ENCODE data around the gene FSTL4. TPM values are rescaled to one million over a fixed set of nuclear protein-coding genes. Genes with fewer than 3 reads are reported as not detected.
"Not testable (repeated sequence)": the region's sequence is repeated elsewhere in the genome, so short reads cannot be mapped to it uniquely, and the experiment has no call there.

Gene FSTL4
- total and polyA plus RNA-seq, 4 donors: 0.02 to 0.18 TPM; not detected in 2

DNA sequence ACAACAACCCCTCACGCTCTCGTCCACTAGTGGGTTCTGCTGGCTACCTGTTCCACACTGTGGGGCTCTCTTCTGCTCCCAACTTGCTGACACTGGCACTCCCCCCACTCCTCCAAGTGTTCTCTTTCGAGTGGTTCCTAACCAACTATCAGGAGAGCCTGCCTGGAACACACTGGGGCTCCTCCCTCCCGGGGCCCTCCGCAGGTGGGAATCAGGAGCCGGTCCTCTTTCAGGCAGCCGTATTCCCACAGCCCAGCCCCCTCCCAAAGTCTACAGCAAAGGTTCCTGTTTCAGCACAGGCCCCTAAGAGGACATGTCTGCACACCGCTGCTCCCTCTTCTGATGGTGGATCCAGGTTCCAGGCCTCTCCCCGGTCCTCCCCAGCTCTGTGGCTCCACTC lies 165.9 kb downstream of the FSTL4 start (continued):
- no peak for TF ChIP-seq GABPA (IDR thresholded peaks at IDR 0.05 in 1 of 2, conservative IDR thresholded peaks at IDR 0.05 in 1 of 2)
- TF ChIP-seq RAD21 (IDR thresholded peaks at IDR 0.05): no peak

DNA sequence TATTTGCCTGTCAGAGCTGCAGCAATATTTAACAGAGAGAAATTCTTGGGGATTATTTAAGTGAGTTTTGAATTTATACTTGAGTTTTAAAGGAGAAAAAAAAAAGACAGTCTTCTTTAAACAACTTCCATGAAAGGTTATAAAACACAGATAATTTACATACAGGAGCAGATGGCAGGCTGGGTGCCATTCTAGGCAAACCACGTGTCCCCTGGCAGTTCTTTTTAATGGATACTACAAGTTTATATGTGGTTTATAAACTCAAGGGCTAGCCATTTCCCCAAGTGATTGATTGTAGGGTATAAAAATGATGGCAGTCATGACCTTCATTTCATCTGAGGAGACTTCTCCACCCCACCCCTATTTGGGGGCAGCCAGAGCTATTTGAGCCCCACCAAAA lies 166.6 kb downstream of the FSTL4 start:
- WGBS: 58% methylated on average over 1 of the region's 1 CpG
- H3K27ac ChIP-seq (ENCODE audit: low read depth in 1 of 2, low read length in 2 of 2): no peak overlapping the region
- H3K27me3 ChIP-seq (ENCODE audit: control insufficient read depth in 4 of 4, insufficient read depth in 4 of 4, low read length in 3 of 4): no peaks in the 10 kb centered on the region
- no peak overlapping the region for H3K9ac ChIP-seq (ENCODE audit: low read depth in 1 of 2, low read length in 2 of 2)
- TF ChIP-seq SP1 (IDR thresholded peaks at IDR 0.05) (no peak), FOXA1 (IDR thresholded peaks at IDR 0.05) (no peak), GABPA (IDR thresholded peaks at IDR 0.05 in 1 of 2, conservative IDR thresholded peaks at IDR 0.05 in 1 of 2) (no peak), NR2F2 (IDR thresholded peaks at IDR 0.05) (no peak), TAF1 (conservative IDR thresholded peaks at IDR 0.05) (no peak), RAD21 (IDR thresholded peaks at IDR 0.05) (no peak), RXRA (IDR thresholded peaks at IDR 0.05) (no peak), YY1 (IDR thresholded peaks at IDR 0.05) (no peak), EGR1 (IDR thresholded peaks at IDR 0.05; ENCODE audit: low read depth in 2 of 2) (no peak), HNF4G (IDR thresholded peaks at IDR 0.05) (no peak), HNF4A (conservative IDR thresholded peaks at IDR 0.05) (no peak)
- TF ChIP-seq, protein P1, sequence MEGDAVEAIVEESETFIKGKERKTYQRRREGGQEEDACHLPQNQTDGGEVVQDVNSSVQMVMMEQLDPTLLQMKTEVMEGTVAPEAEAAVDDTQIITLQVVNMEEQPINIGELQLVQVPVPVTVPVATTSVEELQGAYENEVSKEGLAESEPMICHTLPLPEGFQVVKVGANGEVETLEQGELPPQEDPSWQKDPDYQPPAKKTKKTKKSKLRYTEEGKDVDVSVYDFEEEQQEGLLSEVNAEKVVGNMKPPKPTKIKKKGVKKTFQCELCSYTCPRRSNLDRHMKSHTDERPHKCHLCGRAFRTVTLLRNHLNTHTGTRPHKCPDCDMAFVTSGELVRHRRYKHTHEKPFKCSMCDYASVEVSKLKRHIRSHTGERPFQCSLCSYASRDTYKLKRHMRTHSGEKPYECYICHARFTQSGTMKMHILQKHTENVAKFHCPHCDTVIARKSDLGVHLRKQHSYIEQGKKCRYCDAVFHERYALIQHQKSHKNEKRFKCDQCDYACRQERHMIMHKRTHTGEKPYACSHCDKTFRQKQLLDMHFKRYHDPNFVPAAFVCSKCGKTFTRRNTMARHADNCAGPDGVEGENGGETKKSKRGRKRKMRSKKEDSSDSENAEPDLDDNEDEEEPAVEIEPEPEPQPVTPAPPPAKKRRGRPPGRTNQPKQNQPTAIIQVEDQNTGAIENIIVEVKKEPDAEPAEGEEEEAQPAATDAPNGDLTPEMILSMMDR (IDR thresholded peaks at IDR 0.05; ENCODE audit: low read depth, low read length, missing input control): no peak
- TF ChIP-seq, protein P2, sequence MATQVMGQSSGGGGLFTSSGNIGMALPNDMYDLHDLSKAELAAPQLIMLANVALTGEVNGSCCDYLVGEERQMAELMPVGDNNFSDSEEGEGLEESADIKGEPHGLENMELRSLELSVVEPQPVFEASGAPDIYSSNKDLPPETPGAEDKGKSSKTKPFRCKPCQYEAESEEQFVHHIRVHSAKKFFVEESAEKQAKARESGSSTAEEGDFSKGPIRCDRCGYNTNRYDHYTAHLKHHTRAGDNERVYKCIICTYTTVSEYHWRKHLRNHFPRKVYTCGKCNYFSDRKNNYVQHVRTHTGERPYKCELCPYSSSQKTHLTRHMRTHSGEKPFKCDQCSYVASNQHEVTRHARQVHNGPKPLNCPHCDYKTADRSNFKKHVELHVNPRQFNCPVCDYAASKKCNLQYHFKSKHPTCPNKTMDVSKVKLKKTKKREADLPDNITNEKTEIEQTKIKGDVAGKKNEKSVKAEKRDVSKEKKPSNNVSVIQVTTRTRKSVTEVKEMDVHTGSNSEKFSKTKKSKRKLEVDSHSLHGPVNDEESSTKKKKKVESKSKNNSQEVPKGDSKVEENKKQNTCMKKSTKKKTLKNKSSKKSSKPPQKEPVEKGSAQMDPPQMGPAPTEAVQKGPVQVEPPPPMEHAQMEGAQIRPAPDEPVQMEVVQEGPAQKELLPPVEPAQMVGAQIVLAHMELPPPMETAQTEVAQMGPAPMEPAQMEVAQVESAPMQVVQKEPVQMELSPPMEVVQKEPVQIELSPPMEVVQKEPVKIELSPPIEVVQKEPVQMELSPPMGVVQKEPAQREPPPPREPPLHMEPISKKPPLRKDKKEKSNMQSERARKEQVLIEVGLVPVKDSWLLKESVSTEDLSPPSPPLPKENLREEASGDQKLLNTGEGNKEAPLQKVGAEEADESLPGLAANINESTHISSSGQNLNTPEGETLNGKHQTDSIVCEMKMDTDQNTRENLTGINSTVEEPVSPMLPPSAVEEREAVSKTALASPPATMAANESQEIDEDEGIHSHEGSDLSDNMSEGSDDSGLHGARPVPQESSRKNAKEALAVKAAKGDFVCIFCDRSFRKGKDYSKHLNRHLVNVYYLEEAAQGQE (IDR thresholded peaks at IDR 0.05): no peak
- TF ChIP-seq, protein P3, sequence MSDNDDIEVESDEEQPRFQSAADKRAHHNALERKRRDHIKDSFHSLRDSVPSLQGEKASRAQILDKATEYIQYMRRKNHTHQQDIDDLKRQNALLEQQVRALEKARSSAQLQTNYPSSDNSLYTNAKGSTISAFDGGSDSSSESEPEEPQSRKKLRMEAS (IDR thresholded peaks at IDR 0.05): no peak
- TF ChIP-seq, protein P4, sequence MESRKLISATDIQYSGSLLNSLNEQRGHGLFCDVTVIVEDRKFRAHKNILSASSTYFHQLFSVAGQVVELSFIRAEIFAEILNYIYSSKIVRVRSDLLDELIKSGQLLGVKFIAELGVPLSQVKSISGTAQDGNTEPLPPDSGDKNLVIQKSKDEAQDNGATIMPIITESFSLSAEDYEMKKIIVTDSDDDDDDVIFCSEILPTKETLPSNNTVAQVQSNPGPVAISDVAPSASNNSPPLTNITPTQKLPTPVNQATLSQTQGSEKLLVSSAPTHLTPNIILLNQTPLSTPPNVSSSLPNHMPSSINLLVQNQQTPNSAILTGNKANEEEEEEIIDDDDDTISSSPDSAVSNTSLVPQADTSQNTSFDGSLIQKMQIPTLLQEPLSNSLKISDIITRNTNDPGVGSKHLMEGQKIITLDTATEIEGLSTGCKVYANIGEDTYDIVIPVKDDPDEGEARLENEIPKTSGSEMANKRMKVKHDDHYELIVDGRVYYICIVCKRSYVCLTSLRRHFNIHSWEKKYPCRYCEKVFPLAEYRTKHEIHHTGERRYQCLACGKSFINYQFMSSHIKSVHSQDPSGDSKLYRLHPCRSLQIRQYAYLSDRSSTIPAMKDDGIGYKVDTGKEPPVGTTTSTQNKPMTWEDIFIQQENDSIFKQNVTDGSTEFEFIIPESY (IDR thresholded peaks at IDR 0.05): no peak
- TF ChIP-seq, protein P5, sequence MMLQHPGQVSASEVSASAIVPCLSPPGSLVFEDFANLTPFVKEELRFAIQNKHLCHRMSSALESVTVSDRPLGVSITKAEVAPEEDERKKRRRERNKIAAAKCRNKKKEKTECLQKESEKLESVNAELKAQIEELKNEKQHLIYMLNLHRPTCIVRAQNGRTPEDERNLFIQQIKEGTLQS (IDR thresholded peaks at IDR 0.05): no peak
- no peaks in the 10 kb centered on the region for H3K4me1 ChIP-seq (ENCODE audit: control insufficient read depth in 4 of 4, insufficient read depth in 4 of 4, low read length in 3 of 4)
- DNase-seq (ENCODE audit: low spot score): no peak
- H3K9me3 ChIP-seq (ENCODE audit: control insufficient read depth in 4 of 4, low read length in 3 of 4): no peaks in the 10 kb centered on the region
- H3K4me3 ChIP-seq (ENCODE audit: low read depth in 1 of 3, low read length in 3 of 3): no peak overlapping the region
- H3K36me3 ChIP-seq (ENCODE audit: control insufficient read depth in 4 of 4, insufficient read depth in 3 of 4, low read depth in 1 of 4, low read length in 3 of 4): no peaks in the 10 kb centered on the region

DNA sequence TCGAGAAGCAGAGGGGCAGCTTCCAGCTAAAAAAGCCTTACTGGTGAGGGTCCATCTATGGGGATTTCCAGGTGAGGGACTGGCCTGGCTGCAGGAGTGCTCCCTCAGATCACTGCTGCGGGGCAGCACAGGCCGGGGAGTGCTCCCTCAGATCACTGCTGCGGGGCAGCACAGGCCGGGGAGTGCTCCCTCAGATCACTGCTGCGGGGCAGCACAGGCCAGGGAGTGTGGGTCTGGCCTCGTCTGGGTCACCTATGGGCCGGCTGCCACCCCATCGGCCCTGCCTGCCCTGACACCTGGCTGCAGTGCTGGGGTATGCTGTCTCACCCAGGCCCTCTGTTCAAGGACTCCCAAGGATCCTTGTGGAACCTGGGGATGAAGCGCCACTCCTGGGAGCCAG lies 167.1 kb downstream of the FSTL4 start:
- not testable (repeated sequence) for H3K4me3 ChIP-seq (ENCODE audit: low read depth in 1 of 3, low read length in 3 of 3); H3K9me3 ChIP-seq (ENCODE audit: control insufficient read depth in 4 of 4, low read length in 3 of 4); H3K36me3 ChIP-seq (ENCODE audit: control insufficient read depth in 4 of 4, insufficient read depth in 3 of 4, low read depth in 1 of 4, low read length in 3 of 4); H3K9ac ChIP-seq (ENCODE audit: low read depth in 1 of 2, low read length in 2 of 2); DNase-seq (ENCODE audit: low spot score); H3K4me1 ChIP-seq (ENCODE audit: control insufficient read depth in 4 of 4, insufficient read depth in 4 of 4, low read length in 3 of 4); H3K27ac ChIP-seq (ENCODE audit: low read depth in 1 of 2, low read length in 2 of 2); H3K27me3 ChIP-seq (ENCODE audit: control insufficient read depth in 4 of 4, insufficient read depth in 4 of 4, low read length in 3 of 4)
- WGBS: 91% methylated on average over 10 of the region's 10 CpGs

Data from liver (tissue), 9 donors.